Upper lobe of right lung (tissue), 1 donor: ENCODE data around the gene MXRA8. TPM values are rescaled to one million over a fixed set of nuclear protein-coding genes. Genes with fewer than 3 reads are reported as not detected.
"Not testable (repeated sequence)": the region's sequence is repeated elsewhere in the genome, so short reads cannot be mapped to it uniquely, and the experiment has no call there.

Source experiments
- ATAC-seq: fragments of 200-7000 bp; cut with Tn5 transposase; one replicate; pipeline ENCODE4 v1.9.1; 2020; ENCODE audit warnings: mild to moderate bottlenecking, moderate library complexity
- DNase-seq: peaks from one replicate; pipeline ENCODE4 v3.0.0-alpha.2; 2020
- H3K27ac ChIP-seq: fragments of 200-600 bp; one replicate; pipeline ENCODE4 v1.8.0; 2022
- H3K27me3 ChIP-seq: fragments of 200-600 bp; one replicate; pipeline ENCODE4 v1.8.0; 2022; ENCODE audit warnings: mild to moderate bottlenecking
- H3K36me3 ChIP-seq: fragments of 200-600 bp; one replicate; pipeline ENCODE4 v1.8.0; 2022
- H3K4me1 ChIP-seq: fragments of 200-600 bp; one replicate; pipeline ENCODE4 v1.8.0; 2022
- H3K4me3 ChIP-seq: fragments of 200-600 bp; one replicate; pipeline ENCODE4 v1.8.0; 2022; ENCODE audit warnings: mild to moderate bottlenecking
- H3K9me3 ChIP-seq: fragments of 200-600 bp; one replicate; pipeline ENCODE4 v1.8.0; 2022
- CTCF ChIP-seq: fragments of 200-600 bp; IDR thresholded peaks from one replicate; pipeline ENCODE4 v1.8.0; 2022; ENCODE audit warnings: antibody characterized with exemption
- intact Hi-C: fragments of 100-400 bp; cut with DNase I; formaldehyde crosslinking; loops from one replicate; pipeline ENCODE4 v1.11.0; 2022
- total RNA-seq: library from RNA; stranded (reverse); fragmentation: NEBNext Ultra II Directional; extraction: Animal tissue kit (Norgen Biotek cat#: 25700); gene quantifications from one replicate; pipeline ENCODE4 v1.2.1, GENCODE V29; 2021
- donor health status: DM: no; HTN: yes; CAD: no; lungs with severe emphysema.

MXRA8 gene
- total RNA-seq, 1 donor from 2014 or later: 66.3 TPM

GRCh38 chr1:1385931-1386330 lies 27.6 kb upstream of the MXRA8 start:
- ATAC-seq (no peak), DNase-seq (no peak)
- H3K4me1 ChIP-seq: no peaks in the 10 kb centered on the region
- TF ChIP-seq CTCF: no peak
- H3K36me3 ChIP-seq: peaks cover 56% of the 10 kb centered on the region
- no peaks in the 10 kb centered on the region for H3K27me3 ChIP-seq
- H3K27ac ChIP-seq: no peak overlapping the region
- no peaks in the 10 kb centered on the region for H3K9me3 ChIP-seq
- H3K4me3 ChIP-seq: no peak overlapping the region
- intact Hi-C loops: no loop called here

- ATAC-seq: not testable (repeated sequence)
Observed at GRCh38 chr1:1385339-1385738, 27.0 kb upstream of the MXRA8 start.

GRCh38 chr1:1381294-1381693 lies 22.9 kb upstream of the MXRA8 start:
- no peak overlapping the region for H3K4me3 ChIP-seq
- intact Hi-C loops: no loop called here
- peak; percentile 12 for ATAC-seq
- no peak overlapping the region for H3K27ac ChIP-seq
- no peak for TF ChIP-seq CTCF
- no peak for DNase-seq
- no peaks in the 10 kb centered on the region for H3K4me1 ChIP-seq
- peaks cover 10% of the 10 kb centered on the region for H3K36me3 ChIP-seq
- H3K9me3 ChIP-seq: no peaks in the 10 kb centered on the region
- H3K27me3 ChIP-seq: no peaks in the 10 kb centered on the region

More at GRCh38 chr1:1385339-1385738, 27.0 kb upstream of the MXRA8 start:
- DNase-seq, H3K27ac ChIP-seq, H3K4me1 ChIP-seq, H3K27me3 ChIP-seq, intact Hi-C loops, H3K4me3 ChIP-seq, H3K9me3 ChIP-seq: not testable (repeated sequence)
- peaks cover 50% of the 10 kb centered on the region for H3K36me3 ChIP-seq

GRCh38 chr1:1380860-1381259 lies 22.5 kb upstream of the MXRA8 start:
- H3K9me3 ChIP-seq: no peaks in the 10 kb centered on the region
- H3K36me3 ChIP-seq: peaks cover 5% of the 10 kb centered on the region
- TF ChIP-seq CTCF: no peak
- DNase-seq: no peak
- H3K27me3 ChIP-seq: no peaks in the 10 kb centered on the region
- no peak for ATAC-seq
- no peak overlapping the region for H3K4me3 ChIP-seq
- peaks cover 3% of the 10 kb centered on the region for H3K4me1 ChIP-seq
- H3K27ac ChIP-seq: no peak overlapping the region
- intact Hi-C loops: no loop called here

GRCh38 chr1:1377540-1378205 lies 19.3 kb upstream of the MXRA8 start:
- no peak for DNase-seq
- TF ChIP-seq CTCF: no peak

GRCh38 chr1:1376551-1377226 lies 18.3 kb upstream of the MXRA8 start:
- TF ChIP-seq CTCF: no peak

More at GRCh38 chr1:1377540-1378205, 19.3 kb upstream of the MXRA8 start:
- intact Hi-C loops: no loop called here
- Histone ChIP-seq H3K9me3 (no peaks in the 10 kb centered on the region), H3K27ac (no peak overlapping the region), H3K4me3 (no peak overlapping the region), H3K27me3 (no peaks in the 10 kb centered on the region), H3K4me1 (peaks cover 15% of the 10 kb centered on the region), H3K36me3 (peaks cover 6% of the 10 kb centered on the region)
- ATAC-seq: no peak

More at GRCh38 chr1:1376551-1377226, 18.3 kb upstream of the MXRA8 start:
- no peak for ATAC-seq
- no peak overlapping the region for H3K4me3 ChIP-seq
- no peaks in the 10 kb centered on the region for H3K9me3 ChIP-seq
- peaks cover 25% of the 10 kb centered on the region for H3K4me1 ChIP-seq
- peaks cover 6% of the 10 kb centered on the region for H3K36me3 ChIP-seq
- intact Hi-C loops: no loop called here
- DNase-seq: no peak
- H3K27ac ChIP-seq: no peak overlapping the region
- H3K27me3 ChIP-seq: no peaks in the 10 kb centered on the region
